Ovary (tissue), 9 donors: ENCODE data around the gene C20orf204. TPM values are rescaled to one million over a fixed set of nuclear protein-coding genes. Genes with fewer than 3 reads are reported as not detected.
A peak's percentile ranks its signal among the peaks of the same experiment; 100 is the strongest.

Experiments
- DNase-seq, 5 donors: peaks; one replicate each; pipeline ENCODE4 v3.0.0-alpha.2; 2019 to 2020
- H3K27ac ChIP-seq, 2 donors: fragments of 200-600 bp; one replicate each; pipeline versions ENCODE4 v1.5.1 to v1.8.0; 2019 to 2022
- H3K27me3 ChIP-seq: fragments of 200-600 bp; one replicate; pipeline ENCODE4 v1.8.0; 2022
- H3K36me3 ChIP-seq: fragments of 200-600 bp; sonication (generic); one replicate; pipeline ENCODE4 v1.5.1; 2019
- H3K4me1 ChIP-seq: one replicate; pipeline ENCODE4 v1.8.1; 2013; ENCODE audit warnings: mild to moderate bottlenecking, moderate library complexity; ENCODE audit not compliant: insufficient read depth
- H3K4me3 ChIP-seq: fragments of 200-600 bp; sonication (generic); one replicate; pipeline ENCODE4 v1.5.1; 2017
- H3K9me3 ChIP-seq, 2 donors: fragments of 200-600 bp in 1 of 2; sonication (generic) in 1 of 2; one replicate each; pipeline versions ENCODE4 v1.5.1 to v1.8.1; 2013 to 2019; ENCODE audit warnings: mild to moderate bottlenecking in 1 of 2, moderate library complexity in 1 of 2
- CTCF ChIP-seq, 3 donors: fragments of 450-650 bp in 2 of 3; fragments of 200-600 bp in 1 of 3; IDR thresholded peaks; one replicate each; pipeline versions ENCODE4 v1.5.1 to v1.8.0; 2016 to 2022; ENCODE audit warnings: antibody characterized with exemption in 3 of 3, mild to moderate bottlenecking in 1 of 3
- EP300 ChIP-seq: sonication (generic); formaldehyde crosslinking; IDR thresholded peaks from one replicate; pipeline ENCODE4 v1.6.1; 2017; ENCODE audit warnings: antibody characterized with exemption
- POLR2A ChIP-seq: fragments of 450-650 bp; IDR thresholded peaks from one replicate; pipeline ENCODE4 v1.6.1; 2017; ENCODE audit warnings: antibody characterized with exemption, mild to moderate bottlenecking, moderate library complexity
- WGBS, 3 donors: extraction: QIAGEN DNeasy Blood & Tissue Kit in 1 of 3; methylation state at CpG; one replicate each; pipeline versions ENCODE4 v1.1.5 to v1.1.7; 2013 to 2017; 5-methylcytosine and 5-hydroxymethylcytosine counted together
- intact Hi-C, 4 donors: fragments of 100-400 bp; cut with DNase I; formaldehyde crosslinking; loops; one replicate each; pipeline versions ENCODE4 v1.11.0 to v1.15.1; 2022 to 2023
- polyA plus RNA-seq, 2 donors: library from polyadenylated mRNA; stranded (reverse); fragments of 200-250 nt in 1 of 2; fragments of 350-450 nt in 1 of 2; fragmentation: Illumina TruSeq in 1 of 2; extraction: RNeasy Lipid Tissue Mini Kit (QIAGEN cat#74804) in 1 of 2; gene quantifications; one replicate each; pipeline ENCODE4 v1.2.3, GENCODE V29; 2013 to 2014
- total RNA-seq, 7 donors: library from RNA; depleted of rRNA in 2 of 7; stranded (reverse); fragments of >200 nt in 2 of 7; fragmentation: NEBNext Ultra II Directional in 3 of 7; extraction: Animal tissue kit (Norgen Biotek cat#: 25700) in 3 of 7; gene quantifications; one replicate each; pipeline versions ENCODE4 v1.1.0 to v1.2.4, GENCODE V29; 2016 to 2023
- donor health status: DM: no; HTN: no; CAD: no; lungs with moderate emphysema.
- donor health status: DM: no; HTN: no; CAD: no.
- donor health status: Bipolar disorder and iron deficiency.
- donor health status: DM: yes; HTN: yes; CAD: no.
- donor health status: DM: no; HTN: no; CAD: no.
- donor health status: DM: yes; HTN: yes; CAD: no.

Gene C20orf204
- total and polyA plus RNA-seq, 9 donors: 0.20 to 2.8 (median 1.4) TPM

GRCh38 chr20:64057628-64058498, 21.9 kb downstream of the C20orf204 start:
- no peak overlapping the region for H3K4me3 ChIP-seq
- WGBS, 3 donors: 29 to 39% (median 34%) methylated on average over 32 to 33 of the region's 33 CpGs
- H3K9me3 ChIP-seq: no peaks in the 10 kb centered on the region
- TF ChIP-seq EP300 (no peak), CTCF (IDR thresholded peaks at IDR 0.05) (peak; percentile 23 to 66 (median 50))
- H3K27me3 ChIP-seq: no peaks in the 10 kb centered on the region
- peaks cover 2% of the 10 kb centered on the region for H3K4me1 ChIP-seq
- intact Hi-C loops: no loop called here
- DNase-seq: peak; percentile 46 to 78 (median 73)
- H3K36me3 ChIP-seq: no peaks in the 10 kb centered on the region
- H3K27ac ChIP-seq: no peak overlapping the region

DNA sequence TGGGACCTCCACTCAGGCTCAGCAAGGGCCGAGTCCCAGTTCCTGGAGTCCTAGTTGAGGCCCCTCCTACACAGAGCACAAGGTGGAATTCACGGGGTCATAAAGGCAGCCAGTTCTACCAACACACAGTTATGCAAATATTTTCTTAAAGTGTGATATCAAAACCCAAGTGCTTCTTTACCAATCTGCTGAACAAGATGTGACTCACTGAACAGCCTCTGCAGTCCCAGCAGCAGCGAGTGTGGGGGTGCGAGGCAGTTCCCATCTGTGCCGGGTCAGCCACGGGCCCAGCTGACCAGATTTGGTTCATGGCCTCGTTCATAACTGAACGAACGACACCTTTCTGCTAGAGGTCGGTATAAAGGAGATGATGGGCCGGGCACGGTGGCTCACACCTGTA, 22.6 kb downstream of the C20orf204 start:
- no peak overlapping the region for H3K4me3 ChIP-seq
- peaks cover 2% of the 10 kb centered on the region for H3K4me1 ChIP-seq
- no peaks in the 10 kb centered on the region for H3K9me3 ChIP-seq
- H3K27me3 ChIP-seq: no peaks in the 10 kb centered on the region
- intact Hi-C loops: no loop called here
- WGBS, 3 donors: 53 to 66% (median 56%) methylated on average over 12 of the region's 12 CpGs
- H3K27ac ChIP-seq: no peak overlapping the region
- H3K36me3 ChIP-seq: no peaks in the 10 kb centered on the region
- DNase-seq: no peak
- TF ChIP-seq POLR2A (no peak), CTCF (IDR thresholded peaks at IDR 0.05) (no peak), EP300 (no peak)

GRCh38 chr20:64062276-64062595, 26.3 kb downstream of the C20orf204 start:
- peaks cover 4% of the 10 kb centered on the region for H3K4me1 ChIP-seq

More at GRCh38 chr20:64062276-64062595, 26.3 kb downstream of the C20orf204 start:
- Histone ChIP-seq H3K4me3 (peak overlapping the region; percentile 69), H3K36me3 (no peaks in the 10 kb centered on the region), H3K27me3 (no peaks in the 10 kb centered on the region), H3K27ac (peak overlapping the region in 1 of 2 donors; percentile 75), H3K9me3 (no peaks in the 10 kb centered on the region)
- 31 to 45% (median 38%) methylated on average over 5 of the region's 5 CpGs for WGBS, 3 donors
- TF ChIP-seq CTCF (IDR thresholded peaks at IDR 0.05) (no peak), EP300 (no peak), POLR2A (no peak)
- DNase-seq: no peak
- intact Hi-C loops: no loop called here
